Mononuclear cell (primary cell): ENCODE measurements around the gene DCTN1. TPM values are rescaled to one million over a fixed set of nuclear protein-coding genes. Genes with fewer than 3 reads are reported as not detected.
"Not testable (repeated sequence)": the region's sequence is repeated elsewhere in the genome, so short reads cannot be mapped to it uniquely, and the experiment has no call there.

Experiments used
- H3K27me3 ChIP-seq: 2 replicates; pipeline ENCODE4 v1.6.0; 2011; ENCODE audit warnings: low read length, control low read depth; ENCODE audit not compliant: insufficient read depth
- H3K4me1 ChIP-seq: 2 replicates; pipeline ENCODE4 v1.5.1; 2011; ENCODE audit warnings: mild to moderate bottlenecking, low read length, control low read depth; ENCODE audit not compliant: insufficient read depth
- H3K4me3 ChIP-seq: 2 replicates; pipeline ENCODE4 v1.5.1; 2011; ENCODE audit warnings: mild to moderate bottlenecking, low read length, moderate library complexity
- H3K9me3 ChIP-seq: 2 replicates; pipeline ENCODE4 v1.5.1; 2011; ENCODE audit warnings: low read depth, mild to moderate bottlenecking, control low read depth, low read length
- total RNA-seq: library from RNA; depleted of rRNA; stranded (reverse); fragments of >200 nt; gene quantifications from one replicate; pipeline ENCODE4 v1.2.3, GENCODE V29; 2012

The DCTN1 gene
- 41.8 TPM for total RNA-seq

GRCh38 chr2:74379851-74380789 lies at the start of gene DCTN1:
Gene DCTN1 (minus strand): TSS chr2:74380311. CDS start chr2:74380037, 274 bp downstream.
- Histone ChIP-seq H3K9me3 (no peaks in the 10 kb centered on the region), H3K4me1 (peaks cover 15% of the 10 kb centered on the region), H3K4me3 (no peak within 1 kb of the TSS), H3K27me3 (no peaks in the 10 kb centered on the region)

GRCh38 chr2:74428675-74429074 lies 48.6 kb upstream of the DCTN1 start:
- no peaks in the 10 kb centered on the region for H3K4me1 ChIP-seq
- no peak overlapping the region for H3K4me3 ChIP-seq

GRCh38 chr2:74427551-74427950 lies 47.4 kb upstream of the DCTN1 start:
- no peaks in the 10 kb centered on the region for H3K9me3 ChIP-seq

More at GRCh38 chr2:74428675-74429074, 48.6 kb upstream of the DCTN1 start:
- no peaks in the 10 kb centered on the region for H3K9me3 ChIP-seq
- H3K27me3 ChIP-seq = no peaks in the 10 kb centered on the region

GRCh38 chr2:74426181-74426758 lies 46.2 kb upstream of the DCTN1 start:
- Histone ChIP-seq H3K27me3 (no peaks in the 10 kb centered on the region), H3K4me3 (no peak overlapping the region), H3K4me1 (peaks cover 10% of the 10 kb centered on the region), H3K9me3 (no peaks in the 10 kb centered on the region)

More at GRCh38 chr2:74427551-74427950, 47.4 kb upstream of the DCTN1 start:
- Histone ChIP-seq H3K4me3 (no peak overlapping the region), H3K27me3 (no peaks in the 10 kb centered on the region), H3K4me1 (no peaks in the 10 kb centered on the region)

- H3K4me1 ChIP-seq = peaks cover 16% of the 10 kb centered on the region
- no peaks in the 10 kb centered on the region for H3K27me3 ChIP-seq
- H3K4me3 ChIP-seq = no peak overlapping the region
- H3K9me3 ChIP-seq = no peaks in the 10 kb centered on the region
Observed at GRCh38 chr2:74425523-74425922, 45.4 kb upstream of the DCTN1 start.

GRCh38 chr2:74424995-74425406 lies 44.9 kb upstream of the DCTN1 start:
- Histone ChIP-seq H3K9me3 (no peaks in the 10 kb centered on the region), H3K4me1 (peaks cover 20% of the 10 kb centered on the region), H3K27me3 (no peaks in the 10 kb centered on the region), H3K4me3 (no peak overlapping the region)

GRCh38 chr2:74424139-74424992 lies 44.3 kb upstream of the DCTN1 start:
- no peaks in the 10 kb centered on the region for H3K27me3 ChIP-seq
- no peaks in the 10 kb centered on the region for H3K9me3 ChIP-seq
- H3K4me3 ChIP-seq = no peak overlapping the region
- peaks cover 24% of the 10 kb centered on the region for H3K4me1 ChIP-seq

GRCh38 chr2:74423231-74424095 lies 43.4 kb upstream of the DCTN1 start:
- Histone ChIP-seq H3K4me1 (peaks cover 28% of the 10 kb centered on the region), H3K9me3 (no peaks in the 10 kb centered on the region), H3K27me3 (no peaks in the 10 kb centered on the region)

GRCh38 chr2:74421221-74421870 lies 41.2 kb upstream of the DCTN1 start, which contains the start of the genes C2orf81 and WDR54:
Gene C2orf81 (minus strand): TSS chr2:74421619. CDS start chr2:74421560, 59 bp downstream.
Gene WDR54 (plus strand): TSS chr2:74421730. CDS start chr2:74422154, 424 bp downstream.
- H3K9me3 ChIP-seq = no peaks in the 10 kb centered on the region
- H3K4me3 ChIP-seq = peak within 1 kb of the TSS; percentile 77
- H3K4me1 ChIP-seq = peaks cover 28% of the 10 kb centered on the region
- no peaks in the 10 kb centered on the region for H3K27me3 ChIP-seq

More at GRCh38 chr2:74423231-74424095, 43.4 kb upstream of the DCTN1 start:
- no peak overlapping the region for H3K4me3 ChIP-seq

- not testable (repeated sequence) for H3K9me3 ChIP-seq, H3K27me3 ChIP-seq
- H3K4me3 ChIP-seq = peak overlapping the region; percentile 77
- H3K4me1 ChIP-seq = peaks cover 34% of the 10 kb centered on the region
Observed at GRCh38 chr2:74420443-74421103, 40.5 kb upstream of the DCTN1 start.

- Histone ChIP-seq H3K27me3 (no peaks in the 10 kb centered on the region), H3K4me1 (peaks cover 39% of the 10 kb centered on the region), H3K9me3 (no peaks in the 10 kb centered on the region), H3K4me3 (no peak overlapping the region)
Observed at GRCh38 chr2:74420006-74420405, 39.9 kb upstream of the DCTN1 start.

GRCh38 chr2:74419345-74419744 lies 39.2 kb upstream of the DCTN1 start:
- peaks cover 46% of the 10 kb centered on the region for H3K4me1 ChIP-seq
- H3K9me3 ChIP-seq = no peaks in the 10 kb centered on the region
- H3K27me3 ChIP-seq = no peaks in the 10 kb centered on the region
- H3K4me3 ChIP-seq = no peak overlapping the region

GRCh38 chr2:74418312-74418711 lies 38.2 kb upstream of the DCTN1 start:
- no peak overlapping the region for H3K4me3 ChIP-seq
- no peaks in the 10 kb centered on the region for H3K27me3 ChIP-seq
- H3K9me3 ChIP-seq = no peaks in the 10 kb centered on the region
- H3K4me1 ChIP-seq = peaks cover 55% of the 10 kb centered on the region
